GM19238 (cell line): ENCODE results near the gene EPS8L1.

Source experiments
- DNase-seq: peaks from one replicate; pipeline ENCODE4 v3.0.0; 2011; ENCODE audit warnings: low spot score; ENCODE audit not compliant: insufficient read length

The EPS8L1 gene

DNA sequence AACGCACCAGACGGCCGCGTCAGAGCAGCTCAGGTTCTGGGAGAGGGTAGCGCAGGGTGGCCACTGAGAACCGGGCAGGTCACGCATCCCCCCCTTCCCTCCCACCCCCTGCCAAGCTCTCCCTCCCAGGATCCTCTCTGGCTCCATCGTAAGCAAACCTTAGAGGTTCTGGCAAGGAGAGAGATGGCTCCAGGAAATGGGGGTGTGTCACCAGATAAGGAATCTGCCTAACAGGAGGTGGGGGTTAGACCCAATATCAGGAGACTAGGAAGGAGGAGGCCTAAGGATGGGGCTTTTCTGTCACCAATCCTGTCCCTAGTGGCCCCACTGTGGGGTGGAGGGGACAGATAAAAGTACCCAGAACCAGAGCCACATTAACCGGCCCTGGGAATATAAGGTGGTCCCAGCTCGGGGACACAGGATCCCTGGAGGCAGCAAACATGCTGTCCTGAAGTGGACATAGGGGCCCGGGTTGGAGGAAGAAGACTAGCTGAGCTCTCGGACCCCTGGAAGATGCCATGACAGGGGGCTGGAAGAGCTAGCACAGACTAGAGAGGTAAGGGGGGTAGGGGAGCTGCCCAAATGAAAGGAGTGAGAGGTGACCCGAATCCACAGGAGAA is 39.9 kb downstream of the EPS8L1 start:
- no peak for DNase-seq

DNA sequence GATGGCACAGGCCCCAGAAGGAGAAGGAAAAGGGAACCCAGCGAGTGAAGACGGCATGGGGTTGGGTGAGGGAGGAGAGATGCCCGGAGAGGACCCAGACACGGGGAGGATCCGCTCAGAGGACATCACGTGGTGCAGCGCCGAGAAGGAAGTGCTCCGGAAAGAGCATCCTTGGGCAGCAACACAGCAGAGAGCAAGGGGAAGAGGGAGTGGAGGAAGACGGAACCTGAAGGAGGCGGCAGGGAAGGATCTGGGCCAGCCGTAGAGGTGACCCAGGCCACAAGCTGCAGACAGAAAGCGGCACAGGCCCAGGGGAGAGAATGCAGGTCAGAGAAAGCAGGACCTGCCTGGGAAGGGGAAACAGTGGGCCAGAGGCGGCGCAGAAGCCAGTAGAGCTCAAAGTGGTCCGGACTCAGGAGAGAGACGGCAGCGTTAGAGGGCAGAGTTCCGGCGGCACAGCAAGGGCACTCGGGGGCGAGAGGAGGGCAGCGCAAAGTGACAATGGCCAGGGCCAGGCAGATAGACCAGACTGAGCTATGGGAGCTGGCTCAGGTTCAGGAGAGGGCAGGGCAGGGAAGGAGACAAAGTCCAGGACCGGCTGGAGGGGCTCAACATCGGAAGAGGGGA is 40.7 kb downstream of the EPS8L1 start:
- peak; percentile 82 for DNase-seq

DNA sequence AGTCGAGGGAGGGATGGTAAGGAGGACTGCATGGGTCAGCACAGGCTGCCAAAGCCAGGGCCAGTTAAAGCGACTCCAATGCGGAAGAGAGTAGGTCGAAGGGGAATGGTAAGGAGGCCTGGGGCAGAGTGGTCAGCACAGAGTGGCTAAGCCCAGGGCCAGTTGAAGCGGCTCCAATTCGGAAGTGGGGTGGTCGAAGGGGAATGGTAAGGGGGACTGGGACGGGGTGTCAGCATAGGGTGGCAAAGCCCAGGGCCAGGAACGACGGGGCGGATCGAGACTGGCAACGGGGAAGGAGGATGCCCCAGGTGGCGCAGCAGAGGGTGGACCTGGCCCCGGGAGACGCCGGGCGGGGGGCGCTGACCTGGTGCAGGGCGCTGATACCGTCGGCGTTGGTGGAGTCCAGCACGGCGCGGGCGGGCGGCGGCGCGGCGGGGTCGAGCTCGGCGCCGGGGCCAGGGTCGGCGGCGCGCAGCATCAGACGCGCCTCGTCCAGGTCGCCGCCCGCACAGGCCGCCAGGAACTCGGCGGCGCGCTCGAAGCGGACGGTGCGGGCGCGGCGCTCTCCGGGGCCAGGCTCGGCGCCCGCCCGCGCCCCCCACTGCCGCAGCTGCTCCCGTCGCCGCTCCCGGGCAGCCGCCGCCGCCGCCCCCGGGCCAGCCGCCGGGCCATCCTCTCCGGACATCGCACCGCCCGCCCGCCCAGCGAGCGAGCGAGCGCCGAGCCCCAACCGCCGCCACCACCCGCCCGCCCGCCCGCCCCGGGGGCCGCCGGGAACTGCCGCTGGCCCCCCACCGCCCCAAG is 41.4 kb downstream of the EPS8L1 start, which contains the start of gene PPP1R12C:
PPP1R12C (minus strand) TSS at position 779 of the 804 bp plus-strand sequence; CDS start at position 685, 94 bp downstream.
- DNase-seq: no peak

GRCh38 chr19:55117663-55118391 is 42.2 kb downstream of the EPS8L1 start:
- DNase-seq: peak; percentile 100

DNA sequence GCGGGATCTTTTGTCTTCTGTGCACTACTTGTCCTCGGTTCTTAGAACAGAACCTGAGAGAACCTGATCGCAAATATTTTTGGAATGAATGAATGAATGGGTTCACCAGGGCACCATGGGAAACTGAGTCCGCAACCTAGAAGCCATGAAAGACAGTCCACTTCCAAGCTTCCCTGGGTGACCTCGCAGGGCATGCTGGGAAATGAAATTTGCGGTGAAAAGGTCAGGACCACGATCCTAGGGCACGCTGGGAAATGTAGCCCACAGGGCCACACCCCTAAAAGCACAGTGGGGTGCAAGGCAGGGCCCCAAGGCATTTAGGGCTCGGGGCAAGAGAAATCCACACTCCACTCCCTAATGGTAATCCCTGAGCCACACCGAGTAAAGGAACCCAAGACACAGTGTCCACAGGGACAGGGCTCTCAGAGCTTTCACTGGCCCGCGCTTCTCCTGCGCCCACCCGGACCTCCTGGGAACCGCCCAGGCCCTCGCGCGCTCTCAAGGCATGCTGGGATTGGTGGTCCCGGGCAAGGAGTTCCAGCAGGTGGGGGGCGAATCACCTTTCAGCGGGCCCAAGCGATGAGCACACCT is 42.8 kb downstream of the EPS8L1 start:
- no peak for DNase-seq

- DNase-seq: no peak
Observed at GRCh38 chr19:55119053-55119452, 43.4 kb downstream of the EPS8L1 start.

DNA sequence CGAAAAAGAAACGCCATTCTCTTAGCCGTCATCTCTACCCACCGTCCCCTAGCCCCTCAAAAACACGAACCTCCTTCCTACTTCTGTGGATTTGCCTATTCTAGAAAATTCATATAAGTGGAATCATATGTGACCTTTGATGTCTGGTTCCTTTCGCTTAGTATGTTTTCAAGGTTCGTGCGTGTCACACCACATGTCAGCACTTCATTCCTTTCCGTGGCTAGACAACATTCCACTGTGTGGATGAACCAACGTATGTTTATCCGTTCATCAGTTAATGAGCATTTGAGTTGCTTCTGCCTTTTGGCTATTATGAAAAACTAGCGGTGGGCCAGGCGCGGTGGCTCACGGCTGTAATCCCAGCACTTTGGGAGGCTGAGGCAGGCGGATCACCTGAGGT is 55.8 kb downstream of the EPS8L1 start:
- no peak for DNase-seq

DNA sequence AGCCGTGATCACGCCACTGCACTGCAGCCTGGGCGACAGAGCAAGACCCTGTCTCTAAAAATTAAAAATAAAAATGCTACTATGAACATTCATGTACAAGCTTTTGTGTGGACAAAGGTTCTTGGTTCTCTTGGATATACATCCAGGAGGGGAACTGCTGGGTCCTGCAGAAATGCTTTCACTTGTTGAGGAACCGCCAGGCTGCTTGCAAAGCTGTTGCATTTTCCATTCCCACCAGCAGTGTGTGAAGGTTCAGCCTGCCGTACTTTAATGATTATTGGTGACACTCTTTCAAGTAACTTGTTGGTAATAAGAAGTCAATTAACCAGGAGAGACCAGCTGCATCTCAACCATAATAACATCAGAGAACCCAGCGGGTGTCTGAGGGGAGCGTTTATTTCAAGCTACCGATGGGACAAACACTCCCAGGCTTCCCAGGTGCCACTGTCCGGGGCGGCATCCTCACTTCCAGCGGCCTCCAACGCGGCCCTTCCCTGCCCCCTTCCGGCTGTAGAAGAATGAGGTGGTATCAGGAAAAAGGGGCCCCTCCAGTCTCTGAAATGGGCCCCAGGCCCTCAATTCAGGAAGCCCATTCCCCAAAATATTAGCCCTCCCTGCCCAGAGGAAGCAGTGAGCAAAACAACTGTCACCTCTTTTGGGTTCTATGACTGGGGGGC is 56.9 kb downstream of the EPS8L1 start:
- no peak for DNase-seq

DNA sequence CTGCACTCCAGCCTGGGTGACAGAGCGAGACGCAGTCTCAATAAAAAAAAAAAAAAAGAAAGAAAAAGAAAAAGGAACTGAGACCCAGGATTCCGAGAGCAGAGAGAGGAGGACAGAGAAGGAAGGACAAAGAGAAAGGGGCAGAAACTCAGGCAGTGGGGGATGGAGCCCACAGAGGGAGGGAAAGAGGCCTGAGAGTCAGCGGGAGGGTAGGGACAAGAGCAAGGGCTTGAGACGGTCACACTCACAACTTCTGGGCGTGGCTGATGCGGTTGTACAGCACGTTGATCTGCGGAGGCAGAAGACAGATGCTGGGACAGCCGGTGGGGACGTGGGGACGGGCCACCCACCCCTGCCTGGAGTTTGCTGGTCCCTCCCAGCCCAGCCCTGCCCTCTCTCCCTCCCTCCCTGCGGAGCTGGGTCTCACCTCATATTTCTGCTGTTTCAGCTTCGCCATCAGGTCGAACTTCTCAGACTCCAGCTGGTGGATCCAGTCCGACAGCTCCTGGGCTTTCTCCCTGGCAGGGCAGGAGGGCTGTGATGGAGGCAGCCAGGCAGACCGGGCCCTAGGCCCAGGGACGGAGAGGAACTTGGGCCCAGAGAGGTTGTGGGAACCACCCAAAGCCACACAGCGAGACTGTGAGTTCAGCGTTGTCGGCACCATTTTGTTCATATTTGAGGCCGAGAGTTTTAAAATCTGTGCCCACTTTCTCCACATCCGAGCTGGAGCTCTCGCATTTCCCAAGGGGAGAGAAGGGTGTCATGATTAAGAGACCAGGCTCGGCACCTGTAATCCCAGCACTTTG is 58.2 kb downstream of the EPS8L1 start:
- no peak for DNase-seq

DNA sequence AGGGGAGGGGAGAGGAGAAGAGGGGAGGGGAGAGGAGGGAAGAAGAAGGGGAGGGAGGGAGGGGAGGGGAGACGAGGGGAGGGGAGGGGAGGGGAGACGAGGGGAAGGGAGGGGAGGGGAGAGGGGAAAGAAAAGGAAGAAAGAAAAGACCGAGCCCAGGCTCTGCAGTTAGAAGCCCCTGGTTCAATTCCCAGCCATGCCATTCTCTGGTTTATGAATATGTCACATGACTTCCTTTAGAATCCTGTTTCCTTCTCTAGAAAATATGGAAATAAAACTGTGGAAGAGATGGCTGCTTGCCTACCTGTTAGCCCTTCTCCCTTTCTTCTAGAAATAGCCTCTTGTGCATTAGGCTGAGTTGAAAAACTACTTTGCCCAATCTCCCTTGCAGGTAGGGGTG is 59.1 kb downstream of the EPS8L1 start:
- DNase-seq: no peak

GRCh38 chr19:55136399-55137102 is 60.9 kb downstream of the EPS8L1 start:
- DNase-seq: no peak
